WTC11 (cell line): ENCODE results near the gene SLC25A20. TPM values are rescaled to one million over a fixed set of nuclear protein-coding genes. Genes with fewer than 3 reads are reported as not detected.

Source experiments
- ATAC-seq: fragments of 200-7000 bp; cut with Tn5 transposase; 2 replicates; pipeline ENCODE4 v1.10.0; 2021; ENCODE audit warnings: mild to moderate bottlenecking, moderate library complexity
- CTCF ChIA-PET: fragments of 300-600 bp; sonication (Branson Sonifier 250); formaldehyde crosslinking; loops from one replicate; lab custom pipeline; 2021; ENCODE audit warnings: antibody characterized with exemption; lab: Charles Lee
- POLR2A ChIA-PET: fragments of 350-600 bp; sonication (Branson Sonifier 250); formaldehyde crosslinking; loops from one replicate; lab custom pipeline; 2021; ENCODE audit warnings: antibody characterized with exemption; lab: Charles Lee
- DNase-seq: peaks from one replicate; pipeline ENCODE4 v3.0.0; 2021; ENCODE audit warnings: low spot score
- H3K27ac Mint-ChIP-seq: 2 replicates; pipeline ENCODE4 v1.8.0; 2021; ENCODE audit warnings: mixed read lengths
- H3K27me3 Mint-ChIP-seq: 2 replicates; pipeline ENCODE4 v1.8.0; 2021; ENCODE audit warnings: low read depth, mild to moderate bottlenecking, moderate library complexity, mixed read lengths
- H3K36me3 Mint-ChIP-seq: 2 replicates; pipeline ENCODE4 v1.8.0; 2021; ENCODE audit warnings: mixed read lengths
- H3K4me1 Mint-ChIP-seq: 2 replicates; pipeline ENCODE4 v1.8.0; 2022; ENCODE audit warnings: mixed read lengths
- H3K4me3 Mint-ChIP-seq: 2 replicates; pipeline ENCODE4 v1.8.0; 2021; ENCODE audit warnings: mild to moderate bottlenecking, moderate library complexity, mixed read lengths
- H3K9me3 Mint-ChIP-seq: 2 replicates; pipeline ENCODE4 v1.8.0; 2021; ENCODE audit warnings: mixed read lengths
- AR ChIP-seq: fragments of 250-450 bp; sonication (Bioruptor Pico); IDR thresholded peaks from 2 replicates; pipeline ENCODE4 v1.9.0; 2021; ENCODE audit warnings: mild to moderate bottlenecking
- CDX4 ChIP-seq: fragments of 250-450 bp; sonication (Bioruptor Pico); IDR thresholded peaks from 2 replicates; pipeline ENCODE4 v1.9.0; 2021; ENCODE audit warnings: moderate library complexity, mild to moderate bottlenecking, inconsistent platforms, borderline replicate concordance
- E2F5 ChIP-seq: sonication (generic); formaldehyde crosslinking; IDR thresholded peaks from 2 replicates; pipeline ENCODE4 v1.8.1; 2022; ENCODE audit warnings: mild to moderate bottlenecking, moderate library complexity, missing genetic modification reagents
- ESRRA ChIP-seq: sonication (generic); formaldehyde crosslinking; IDR thresholded peaks from 2 replicates; pipeline ENCODE4 v1.8.1; 2022; ENCODE audit warnings: mild to moderate bottlenecking, missing genetic modification reagents, borderline replicate concordance
- ETV6 ChIP-seq: sonication (generic); formaldehyde crosslinking; IDR thresholded peaks from 2 replicates; pipeline ENCODE4 v1.8.1; 2022; ENCODE audit warnings: mild to moderate bottlenecking, missing genetic modification reagents
- FOXJ3 ChIP-seq: sonication (generic); formaldehyde crosslinking; IDR thresholded peaks from 2 replicates; pipeline ENCODE4 v1.9.0; 2021; ENCODE audit warnings: missing genetic modification reagents, mild to moderate bottlenecking, borderline replicate concordance
- GTF2I ChIP-seq: fragments of 250-450 bp; sonication (Bioruptor Pico); conservative IDR thresholded peaks from 2 replicates; pipeline ENCODE4 v1.4.0; 2021; ENCODE audit warnings: mild to moderate bottlenecking
- HMGXB4 ChIP-seq: sonication (generic); formaldehyde crosslinking; IDR thresholded peaks from 2 replicates; pipeline ENCODE4 v1.8.1; 2023; ENCODE audit warnings: mild to moderate bottlenecking, moderate library complexity, missing genetic modification reagents
- JAZF1 ChIP-seq: fragments of 250-450 bp; sonication (Bioruptor Pico); IDR thresholded peaks from 2 replicates; pipeline ENCODE4 v1.9.0; 2021; ENCODE audit warnings: moderate library complexity, mild to moderate bottlenecking, inconsistent platforms
- MYBL2 ChIP-seq: sonication (generic); formaldehyde crosslinking; IDR thresholded peaks from 2 replicates; pipeline ENCODE4 v1.8.1; 2023; ENCODE audit warnings: mild to moderate bottlenecking, moderate library complexity, missing genetic modification reagents
- NR1H2 ChIP-seq: sonication (generic); formaldehyde crosslinking; IDR thresholded peaks from 2 replicates; pipeline ENCODE4 v1.9.0; 2021; ENCODE audit warnings: mild to moderate bottlenecking, moderate library complexity, missing genetic modification reagents
- NR3C1 ChIP-seq: sonication (generic); formaldehyde crosslinking; conservative IDR thresholded peaks from 2 replicates; pipeline ENCODE4 v1.8.1; 2023; ENCODE audit warnings: low read depth, mild to moderate bottlenecking, missing genetic modification reagents
- OVOL2 ChIP-seq: fragments of 250-450 bp; sonication (Bioruptor Pico); IDR thresholded peaks from 2 replicates; pipeline ENCODE4 v1.9.0; 2021; ENCODE audit warnings: mild to moderate bottlenecking, borderline replicate concordance
- SMAD4 ChIP-seq: sonication (generic); formaldehyde crosslinking; IDR thresholded peaks from 2 replicates; pipeline ENCODE4 v1.8.0; 2022; ENCODE audit warnings: mild to moderate bottlenecking, missing genetic modification reagents
- ZMAT4 ChIP-seq: fragments of 250-450 bp; sonication (Bioruptor Pico); IDR thresholded peaks from 2 replicates; pipeline ENCODE4 v1.9.0; 2021; ENCODE audit warnings: mild to moderate bottlenecking
- ZNF232 ChIP-seq: sonication (generic); formaldehyde crosslinking; IDR thresholded peaks from 2 replicates; pipeline ENCODE4 v1.8.0; 2022; ENCODE audit warnings: mild to moderate bottlenecking, missing genetic modification reagents
- ZNF512 ChIP-seq: sonication (generic); formaldehyde crosslinking; IDR thresholded peaks from 2 replicates; pipeline ENCODE4 v1.8.1; 2022; ENCODE audit warnings: missing genetic modification reagents, borderline replicate concordance
- ZNF532 ChIP-seq: fragments of 250-450 bp; sonication (Bioruptor Pico); IDR thresholded peaks from 2 replicates; pipeline ENCODE4 v1.9.0; 2021; ENCODE audit warnings: mild to moderate bottlenecking, borderline replicate concordance
- ZNF671 ChIP-seq: fragments of 250-450 bp; sonication (Bioruptor Pico); IDR thresholded peaks from 2 replicates; pipeline ENCODE4 v1.8.0; 2021; ENCODE audit warnings: mild to moderate bottlenecking
- total RNA-seq: library from RNA; stranded (reverse); gene quantifications from 3 replicates; pipeline ENCODE4 v1.2.3, GENCODE V29; 2021

SLC25A20 gene
- total RNA-seq, 1 experiment from 2014 or later = 4.9 TPM

- TF ChIP-seq ESRRA = no peak
- TF ChIP-seq E2F5 = no peak
- no peak for TF ChIP-seq ZMAT4
- TF ChIP-seq JAZF1 = no peak
- no peak for TF ChIP-seq MYBL2 (CRISPR knock-in tag)
- TF ChIP-seq ZNF232 (CRISPR knock-in tag) = no peak
- no peak for TF ChIP-seq CDX4 (CRISPR knock-in tag)
- no peak for TF ChIP-seq NR3C1 (CRISPR knock-in tag)
- TF ChIP-seq GTF2I (CRISPR knock-in tag) = no peak
Observed at GRCh38 chr3:48927928-48928327, 29.2 kb upstream of the SLC25A20 start (continued).

- no peaks in the 10 kb centered on the region for H3K9me3 Mint-ChIP-seq
- H3K4me1 Mint-ChIP-seq = 0 out of 2 replicates have a peak, but pooled peaks cover 3% of the 10 kb centered on the region
- no peaks in the 10 kb centered on the region for H3K27me3 Mint-ChIP-seq
- H3K4me3 Mint-ChIP-seq = no peak overlapping the region
- TF ChIP-seq ZNF512 (no peak), ETV6 (no peak), ZNF671 (CRISPR knock-in tag) (no peak), ZNF532 (CRISPR knock-in tag) (no peak), AR (no peak), NR1H2 (CRISPR knock-in tag) (no peak), SMAD4 (CRISPR knock-in tag) (no peak), FOXJ3 (CRISPR knock-in tag) (no peak), CDX4 (CRISPR knock-in tag) (no peak), HMGXB4 (no peak), OVOL2 (CRISPR knock-in tag) (no peak)
- H3K36me3 Mint-ChIP-seq = peaks cover 52% of the 10 kb centered on the region
- DNase-seq (no peak), ATAC-seq (no peak)
- CTCF ChIA-PET = no interaction called here
- POLR2A ChIA-PET = interaction anchor here (0.7 kb wide), 1 partner anchor 61 kb away, joined by 3 read pairs; no protein-coding TSS in a partner anchor
- no peak overlapping the region; the same call in 1 of the 2 replicates for H3K27ac Mint-ChIP-seq
Observed at GRCh38 chr3:48926425-48927392, 28.0 kb upstream of the SLC25A20 start.
